HG02763 (cell line): ENCODE measurements around the gene TMEM129.

Experiments used
- ATAC-seq: cut with Tn5 transposase; IDR thresholded peaks from one replicate; pipeline ENCODE4 v1.9.1; 2021; ENCODE audit warnings: mild to moderate bottlenecking, moderate library complexity; ENCODE audit not compliant: unreplicated experiment

Gene TMEM129

GRCh38 chr4:1758306-1759121 lies 37.4 kb upstream of the TMEM129 start:
- no peak for ATAC-seq

- no peak for ATAC-seq
These were observed 36.7 kb upstream of the TMEM129 start for GRCh38 chr4:1757836-1758235.

- no peak for ATAC-seq
These were observed 36.0 kb upstream of the TMEM129 start for GRCh38 chr4:1756893-1757779.

- ATAC-seq, result no peak
These were observed 35.0 kb upstream of the TMEM129 start for GRCh38 chr4:1756079-1756478.

GRCh38 chr4:1755297-1755696 lies 34.2 kb upstream of the TMEM129 start:
- ATAC-seq, result no peak

- ATAC-seq, result no peak
These were observed 33.2 kb upstream of the TMEM129 start for GRCh38 chr4:1754336-1754735.

GRCh38 chr4:1753697-1754311 lies 32.7 kb upstream of the TMEM129 start:
- ATAC-seq, result no peak

GRCh38 chr4:1753294-1753696 lies 32.2 kb upstream of the TMEM129 start:
- no peak for ATAC-seq

- ATAC-seq, result no peak
These were observed 31.3 kb upstream of the TMEM129 start for GRCh38 chr4:1752284-1753041.

GRCh38 chr4:1751919-1752283 lies 30.8 kb upstream of the TMEM129 start:
- ATAC-seq, result no peak

GRCh38 chr4:1751155-1751918 lies 30.2 kb upstream of the TMEM129 start:
- no peak for ATAC-seq

GRCh38 chr4:1750381-1751154 lies 29.4 kb upstream of the TMEM129 start:
- no peak for ATAC-seq

- ATAC-seq, result no peak
These were observed 28.7 kb upstream of the TMEM129 start for GRCh38 chr4:1749826-1750225.

GRCh38 chr4:1749370-1749769 lies 28.2 kb upstream of the TMEM129 start:
- no peak for ATAC-seq

GRCh38 chr4:1748465-1748995 lies 27.4 kb upstream of the TMEM129 start:
- no peak for ATAC-seq

GRCh38 chr4:1747603-1747967 lies 26.5 kb upstream of the TMEM129 start:
- no peak for ATAC-seq

GRCh38 chr4:1746919-1747602 lies 25.9 kb upstream of the TMEM129 start:
- no peak for ATAC-seq

- no peak for ATAC-seq
These were observed 25.2 kb upstream of the TMEM129 start for GRCh38 chr4:1746265-1746691.

GRCh38 chr4:1745697-1746096 lies 24.6 kb upstream of the TMEM129 start:
- no peak for ATAC-seq
